DMS79 (cell line): ENCODE measurements around the gene ERN1.

Source experiments
- DNase-seq: peaks from one replicate; lab custom pipeline; 2025; lab: John Stamatoyannopoulos, UW

Gene ERN1

GRCh38 chr17:64157669-64158180, 27.8 kb upstream of the ERN1 start:
- DNase-seq: no peak

GRCh38 chr17:64156670-64157069, 26.7 kb upstream of the ERN1 start:
- no peak for DNase-seq

GRCh38 chr17:64155751-64156544, 26.0 kb upstream of the ERN1 start:
- DNase-seq: no peak

GRCh38 chr17:64155129-64155528, 25.2 kb upstream of the ERN1 start:
- DNase-seq: no peak

- DNase-seq: no peak
These were observed 24.8 kb upstream of the ERN1 start for GRCh38 chr17:64154717-64155116.

- DNase-seq: no peak
These were observed 24.4 kb upstream of the ERN1 start for GRCh38 chr17:64154313-64154695.

- DNase-seq: no peak
These were observed 23.8 kb upstream of the ERN1 start for GRCh38 chr17:64153565-64154312.

GRCh38 chr17:64152428-64153125, 22.6 kb upstream of the ERN1 start:
- no peak for DNase-seq

- no peak for DNase-seq
These were observed 21.0 kb upstream of the ERN1 start for GRCh38 chr17:64151016-64151368.

- no peak for DNase-seq
These were observed 20.5 kb upstream of the ERN1 start for GRCh38 chr17:64150237-64151015.

GRCh38 chr17:64149196-64149595, 19.3 kb upstream of the ERN1 start:
- DNase-seq: no peak

- DNase-seq: no peak
These were observed 18.8 kb upstream of the ERN1 start for GRCh38 chr17:64148699-64149098.

GRCh38 chr17:64148017-64148631, 18.2 kb upstream of the ERN1 start:
- DNase-seq: no peak

- DNase-seq: no peak
These were observed 17.4 kb upstream of the ERN1 start for GRCh38 chr17:64147110-64148016.

- no peak for DNase-seq
These were observed 16.6 kb upstream of the ERN1 start for GRCh38 chr17:64146418-64147109.

GRCh38 chr17:64145751-64146417, 15.9 kb upstream of the ERN1 start:
- DNase-seq: peak; percentile 84

GRCh38 chr17:64145375-64145750, 15.4 kb upstream of the ERN1 start:
- DNase-seq: no peak

GRCh38 chr17:64139542-64139941, 9.6 kb upstream of the ERN1 start:
- no peak for DNase-seq

GRCh38 chr17:64138441-64138840, 8.5 kb upstream of the ERN1 start:
- no peak for DNase-seq
